OCI-LY1 (cell line): ENCODE measurements around the gene FAM114A1.

ENCODE experiments used
- CTCF ChIP-seq: fragments of 200-600 bp; sonication (generic), shearing (Covaris generic); IDR thresholded peaks from 2 replicates; pipeline ENCODE4 v1.5.1; 2017; ENCODE audit warnings: mild to moderate bottlenecking, antibody characterized with exemption, low read length, moderate library complexity, mixed read lengths
- EZH2 ChIP-seq: fragments of 200-600 bp; sonication (generic), shearing (Covaris generic); IDR thresholded peaks from 2 replicates; pipeline ENCODE4 v1.8.0; 2017; ENCODE audit warnings: borderline replicate concordance, mixed run types, mild to moderate bottlenecking, antibody characterized with exemption, low read length, moderate library complexity, mixed read lengths

GRCh38 chr4:38951598-38951997 is 84.0 kb downstream of the FAM114A1 start:
- TF ChIP-seq CTCF: no peak
- no peak for TF ChIP-seq EZH2
